SK-N-SH (cell line): ENCODE results near the gene AKAP12. TPM values are rescaled to one million over a fixed set of nuclear protein-coding genes. Genes with fewer than 3 reads are reported as not detected.

Experiments used
- CTCF ChIA-PET: fragments of 300-600, 350-600 bp; formaldehyde crosslinking; extraction: SDS; loops from one replicate; lab custom pipeline; 2021; lab: Yijun Ruan, JAX
- POLR2A ChIA-PET: fragments of 350-600 bp; sonication (Branson Sonifier 250); formaldehyde crosslinking; extraction: SDS; loops from one replicate; lab custom pipeline; 2020; ENCODE audit warnings: antibody characterized with exemption, inconsistent platforms; lab: Yijun Ruan, JAX
- DNase-seq: peaks from one replicate; pipeline ENCODE4 v3.0.0; 2012
- H2AFZ ChIP-seq: fragments of 200-600 bp; sonication (generic); 2 replicates; pipeline ENCODE4 v1.8.1; 2016; ENCODE audit warnings: antibody characterized with exemption, mild to moderate bottlenecking, low read depth
- H3F3A ChIP-seq: fragments of 200-600 bp; sonication (generic); replicated peaks from 2 replicates; pipeline ENCODE3; 2016; ENCODE audit warnings: antibody characterized with exemption, mild to moderate bottlenecking; ENCODE audit not compliant: insufficient read depth
- H3K27ac ChIP-seq, 2 experiments: fragments of 200-500 bp in 1 of 2; fragments of 200-600 bp in 1 of 2; sonication (Bioruptor generic) in 1 of 2; sonication (generic), shearing (Covaris generic) in 1 of 2; 2 replicates each; pipeline versions ENCODE4 v1.5.1 to v1.6.1; 2014 to 2016; ENCODE audit warnings: low read depth in 2 of 2, inconsistent platforms in 1 of 2, low read length in 1 of 2, mild to moderate bottlenecking in 1 of 2, mixed read lengths in 1 of 2
- H3K27me3 ChIP-seq: fragments of 200-600 bp; sonication (generic), shearing (Covaris generic); 2 replicates; pipeline ENCODE4 v1.6.1; 2016; ENCODE audit warnings: mixed run types; ENCODE audit not compliant: insufficient read depth
- H3K36me3 ChIP-seq, 2 experiments: fragments of 200-500 bp in 1 of 2; fragments of 200-600 bp in 1 of 2; sonication (Bioruptor generic) in 1 of 2; sonication (generic) in 1 of 2; replicated peaks in 1 of 2; 2 replicates each; pipeline versions ENCODE3 to v1.5.1; 2014 to 2016; ENCODE audit warnings: low read length in 1 of 2, mild to moderate bottlenecking in 1 of 2; ENCODE audit not compliant: insufficient read depth in 2 of 2, control insufficient read depth in 1 of 2
- H3K4me1 ChIP-seq, 2 experiments: fragments of 200-500 bp in 1 of 2; fragments of 200-600 bp in 1 of 2; sonication (Bioruptor generic) in 1 of 2; sonication (generic), shearing (Covaris generic) in 1 of 2; 2 replicates each; pipeline versions ENCODE4 v1.5.1 to v1.6.1; 2014 to 2016; ENCODE audit warnings: low read depth in 1 of 2, low read length in 1 of 2, mixed run types in 1 of 2; ENCODE audit not compliant: insufficient read depth in 2 of 2, control insufficient read depth in 1 of 2
- H3K4me2 ChIP-seq: fragments of 200-600 bp; sonication (generic), shearing (Covaris generic); 2 replicates; pipeline ENCODE4 v1.6.1; 2017; ENCODE audit warnings: mixed run types
- H3K4me3 ChIP-seq, 2 experiments: fragments of 200-500 bp in 1 of 2; fragments of 200-600 bp in 1 of 2; sonication (Bioruptor generic) in 1 of 2; sonication (generic), shearing (Covaris generic) in 1 of 2; 2 replicates each; pipeline versions ENCODE4 v1.5.1 to v1.8.1; 2014 to 2016; ENCODE audit warnings: low read depth in 2 of 2, inconsistent platforms in 1 of 2, low read length in 1 of 2, mild to moderate bottlenecking in 1 of 2, mixed read lengths in 1 of 2, moderate library complexity in 1 of 2
- H3K79me2 ChIP-seq: fragments of 200-600 bp; sonication (generic); 2 replicates; pipeline ENCODE4 v1.8.1; 2017; ENCODE audit warnings: mild to moderate bottlenecking; ENCODE audit not compliant: insufficient read depth
- H3K9ac ChIP-seq: fragments of 200-600 bp; sonication (generic); 2 replicates; pipeline ENCODE4 v1.6.1; 2017; ENCODE audit warnings: mixed run types
- H3K9me2 ChIP-seq: fragments of 200-600 bp; sonication (generic); 2 replicates; pipeline ENCODE4 v1.6.1; 2017; ENCODE audit warnings: mixed run types
- H3K9me3 ChIP-seq: fragments of 200-600 bp; sonication (generic); 2 replicates; pipeline ENCODE4 v1.6.1; 2017; ENCODE audit warnings: mixed run types, mild to moderate bottlenecking, moderate library complexity
- H4K20me1 ChIP-seq: fragments of 200-600 bp; sonication (generic); 2 replicates; pipeline ENCODE4 v1.6.1; 2017; ENCODE audit warnings: mild to moderate bottlenecking, mixed run types; ENCODE audit not compliant: insufficient read depth
- CHD2 ChIP-seq: fragments of 150-350 bp; IDR thresholded peaks from 2 replicates; pipeline ENCODE4 v1.6.1; 2018; ENCODE audit warnings: low read length; ENCODE audit not compliant: partially characterized antibody
- FOSL2 ChIP-seq: IDR thresholded peaks from 2 replicates; pipeline ENCODE4 v1.4.0; 2012; ENCODE audit warnings: low read depth, mild to moderate bottlenecking, moderate library complexity, borderline replicate concordance
- FOXM1 ChIP-seq: IDR thresholded peaks from 2 replicates; pipeline ENCODE4 v1.4.0; 2012; ENCODE audit warnings: low read depth, mild to moderate bottlenecking
- IRF3 ChIP-seq: fragments of 150-350 bp; IDR thresholded peaks from 2 replicates; pipeline ENCODE4 v1.6.1; 2016; ENCODE audit warnings: mild to moderate bottlenecking, low read depth, low read length
- MEF2A ChIP-seq: IDR thresholded peaks from 2 replicates; pipeline ENCODE4 v1.4.0; 2012; ENCODE audit warnings: low read depth, borderline replicate concordance
- MXI1 ChIP-seq: IDR thresholded peaks from 2 replicates; pipeline ENCODE4 v1.6.1; 2012; ENCODE audit warnings: mild to moderate bottlenecking, low read depth, low read length, improper control_type of control experiment
- NFIC ChIP-seq: IDR thresholded peaks from 2 replicates; pipeline ENCODE4 v1.4.0; 2012; ENCODE audit warnings: borderline replicate concordance
- NRF1 ChIP-seq: IDR thresholded peaks from 2 replicates; pipeline ENCODE4 v1.6.1; 2012; ENCODE audit warnings: low read depth, mild to moderate bottlenecking, low read length
- POLR2AphosphoS5 ChIP-seq: IDR thresholded peaks from 2 replicates; pipeline ENCODE4 v1.6.1; 2012; ENCODE audit warnings: low read depth, low read length
- REST ChIP-seq: IDR thresholded peaks from 2 replicates; pipeline ENCODE4 v1.6.1; 2012; ENCODE audit warnings: mild to moderate bottlenecking, low read depth, low read length, moderate library complexity
- RFX5 ChIP-seq: IDR thresholded peaks from 2 replicates; pipeline ENCODE4 v1.6.1; 2012; ENCODE audit warnings: mild to moderate bottlenecking, improper control_type of control experiment, low read length
- SIN3A ChIP-seq: IDR thresholded peaks from 2 replicates; pipeline ENCODE4 v1.6.1; 2012; ENCODE audit warnings: low read depth, mild to moderate bottlenecking, low read length, moderate library complexity, borderline replicate concordance
- TAF1 ChIP-seq: IDR thresholded peaks from 2 replicates; pipeline ENCODE4 v1.6.1; 2012; ENCODE audit warnings: low read depth, mild to moderate bottlenecking, low read length, moderate library complexity, borderline replicate concordance
- TCF12 ChIP-seq: IDR thresholded peaks from 2 replicates; pipeline ENCODE4 v1.4.0; 2012
- WGBS: methylation state at CpG from one replicate; pipeline ENCODE4 v1.1.6; 2017; ENCODE audit warnings: low lambda C conversion rate; 5-methylcytosine and 5-hydroxymethylcytosine counted together
- polyA plus RNA-seq, 3 experiments: library from polyadenylated mRNA; depleted of rRNA; stranded (reverse); fragments of >200 nt; gene quantifications; 2 replicates each; pipeline ENCODE4 v1.2.3, GENCODE V29; 2012

Gene AKAP12
- polyA plus RNA-seq, 1 of the 3 experiments (the other 2 are of a cell fraction), result 46.5 TPM

- no peak for TF ChIP-seq IRF3
- TF ChIP-seq MXI1, result 0 out of 2 replicates have a peak, but pooled peaks have one; percentile 35
- no peak for TF ChIP-seq CHD2
- no peak for TF ChIP-seq MEF2A
- no peak for TF ChIP-seq RFX5
- TF ChIP-seq FOXM1, result no peak
- TF ChIP-seq REST, result peak; percentile 84
- no peak for TF ChIP-seq FOSL2
- TF ChIP-seq SIN3A, result no peak
- no peak for TF ChIP-seq NRF1
- 0 out of 2 replicates have a peak, but pooled peaks have one; percentile 8 for TF ChIP-seq TAF1
- TF ChIP-seq TCF12, result no peak
- no peak for TF ChIP-seq POLR2AphosphoS5
- no peak for TF ChIP-seq NFIC
- ChIA-PET CTCF (interaction anchor here (5.1 kb wide), 1 partner anchor 83 kb away, joined by 26 read pairs; no protein-coding TSS in a partner anchor), POLR2A (interaction anchor here (0.8 kb wide), 1 partner anchor 85 kb away, joined by 4 read pairs; no protein-coding TSS in a partner anchor)
- H3K4me1 ChIP-seq, result peaks cover 7 to 20% of the 10 kb centered on the region in 2 experiments; a peak in 3 of 4 replicates
- peaks cover 14% of the 10 kb centered on the region for H3F3A ChIP-seq
- no peaks in the 10 kb centered on the region for H3K9me2 ChIP-seq
- no peaks in the 10 kb centered on the region for H3K27me3 ChIP-seq
- H3K4me3 ChIP-seq, result peak overlapping the region; percentile 76
- peaks cover 51% of the 10 kb centered on the region for H3K79me2 ChIP-seq
- H3K36me3 ChIP-seq, result peaks cover 0 to 3% of the 10 kb centered on the region in 2 experiments
- H3K9me3 ChIP-seq, result no peaks in the 10 kb centered on the region
- peak overlapping the region; percentile 28 to 55; a peak in 2 of 4 replicates for H3K27ac ChIP-seq
- peak overlapping the region; percentile 83 for H3K4me2 ChIP-seq
- peaks cover 14% of the 10 kb centered on the region; the same call in 1 of the 2 replicates for H4K20me1 ChIP-seq
- peak; percentile 81 for DNase-seq
- H2AFZ ChIP-seq, result peak overlapping the region; percentile 63; the same call in 1 of the 2 replicates
- 2% methylated on average over 30 of the region's 68 CpGs for WGBS
- H3K9ac ChIP-seq, result peak overlapping the region; percentile 76
These were observed 1.2 kb downstream of the AKAP12 start for GRCh38 chr6:151240791-151241642.
